Right lobe of liver (tissue), 6 donors: ENCODE results near the gene FAM168B. TPM values are rescaled to one million over a fixed set of nuclear protein-coding genes. Genes with fewer than 3 reads are reported as not detected.
A peak's percentile ranks its signal among the peaks of the same experiment; 100 is the strongest.

ENCODE experiments used
- ATAC-seq, 4 donors: fragments of 200-7000 bp; cut with Tn5 transposase; one replicate each; pipeline ENCODE4 v1.9.1; 2020; ENCODE audit warnings: mild to moderate bottlenecking in 4 of 4, moderate library complexity in 4 of 4
- DNase-seq, 3 donors: peaks; one replicate each; pipeline ENCODE4 v3.0.0-alpha.2; 2020
- H3K27ac ChIP-seq, 3 donors: fragments of 200-600 bp; one replicate each; pipeline ENCODE4 v1.8.0; 2022
- H3K27me3 ChIP-seq, 2 donors: fragments of 200-600 bp; one replicate each; pipeline ENCODE4 v1.8.0; 2022
- H3K36me3 ChIP-seq, 4 donors: fragments of 200-600 bp; sonication (generic) in 1 of 4; one replicate each; pipeline versions ENCODE4 v1.5.1 to v1.8.0; 2017 to 2022; ENCODE audit warnings: control low read depth in 1 of 4
- H3K4me1 ChIP-seq, 4 donors: fragments of 200-600 bp; sonication (generic) in 1 of 4; one replicate each; pipeline versions ENCODE4 v1.5.1 to v1.8.0; 2017 to 2022; ENCODE audit warnings: control low read depth in 1 of 4
- H3K4me3 ChIP-seq, 3 donors: fragments of 200-600 bp; one replicate each; pipeline ENCODE4 v1.8.0; 2022
- H3K9me3 ChIP-seq, 4 donors: fragments of 200-600 bp; sonication (generic) in 1 of 4; one replicate each; pipeline versions ENCODE4 v1.5.1 to v1.8.0; 2017 to 2022; ENCODE audit warnings: control low read depth in 1 of 4
- CTCF ChIP-seq, 4 donors: fragments of 200-600 bp in 3 of 4; fragments of 450-650 bp in 1 of 4; IDR thresholded peaks; one replicate each; pipeline versions ENCODE4 v1.5.1 to v1.8.0; 2016 to 2022; ENCODE audit warnings: antibody characterized with exemption in 4 of 4, mild to moderate bottlenecking in 2 of 4
- POLR2A ChIP-seq: fragments of 450-650 bp; IDR thresholded peaks from one replicate; pipeline ENCODE4 v1.6.1; 2017; ENCODE audit warnings: antibody characterized with exemption, mild to moderate bottlenecking
- WGBS: methylation state at CpG from one replicate; pipeline ENCODE4 v1.1.6; 2018; ENCODE audit warnings: low coverage, low lambda C conversion rate; ENCODE audit not compliant: insufficient coverage; ENCODE audit errors: missing lambda C conversion rate; 5-methylcytosine and 5-hydroxymethylcytosine counted together
- intact Hi-C, 2 donors: fragments of 100-400 bp; cut with DNase I; formaldehyde crosslinking; loops; one replicate each; pipeline versions ENCODE4 v1.11.2 to v1.14.1; 2022
- long read RNA-seq: library from polyadenylated mRNA; unstranded; transcript quantifications from one replicate; pipeline ENCODE4 v2.0.0, GENCODE V29; 2019
- total RNA-seq, 6 experiments: library from RNA; depleted of rRNA in 2 of 6; stranded (reverse); fragments of >200 nt in 2 of 6; fragmentation: NEBNext Ultra II Directional in 3 of 6; extraction: Animal tissue kit (Norgen Biotek cat#: 25700) in 3 of 6; gene quantifications; one replicate each; pipeline versions ENCODE4 v1.1.0 to v1.2.4, GENCODE V29; 2016 to 2023
- donor health status: DM: no; HTN: yes; CAD: no.
- donor health status: DM: no; HTN: no; CAD: no.
- donor health status: DM: no; HTN: no; CAD: no.
- donor health status: DM: no; HTN: yes; CAD: no.
- donor health status: DM: no; HTN: yes; CAD: no.

Gene FAM168B
- total RNA-seq: 10 to 100 TPM; 28.1 to 69.7 (median 33.9) TPM
- long read RNA-seq, partial matches to known transcripts: 0 of 1 reads
- long read RNA-seq, other reads (novel, unspliced or antisense): 1 of 1 reads

GRCh38 chr2:131093006-131093695, at the start of gene FAM168B:
FAM168B (minus strand) TSS chr2:131093460; CDS start chr2:131082646, 10,814 bp downstream.
- peak within 1 kb of the TSS; percentile 66 to 77 (median 69) for H3K4me3 ChIP-seq
- H3K4me1 ChIP-seq: peaks cover 0 to 12% (median 6%) of the 10 kb centered on the region in 4 donors
- peak; percentile 99 for TF ChIP-seq POLR2A
- no peak for TF ChIP-seq CTCF (IDR thresholded peaks at IDR 0.05)
- WGBS: 1% methylated on average over 15 of the region's 107 CpGs
- peaks cover 0 to 10% (median 5%) of the 10 kb centered on the region in 4 donors for H3K36me3 ChIP-seq
- ATAC-seq (peak; percentile 91 to 94 (median 93)), DNase-seq (peak; percentile 91 to 93 (median 92))
- no peaks in the 10 kb centered on the region for H3K9me3 ChIP-seq
- H3K27me3 ChIP-seq: no peaks in the 10 kb centered on the region
- H3K27ac ChIP-seq: peak within 1 kb of the TSS; percentile 86 to 92 (median 92)
- intact Hi-C loops: no loop called here

GRCh38 chr2:131142849-131143248, 49.6 kb upstream of the FAM168B start:
- H3K4me1 ChIP-seq: no peaks in the 10 kb centered on the region
- TF ChIP-seq POLR2A (no peak), CTCF (IDR thresholded peaks at IDR 0.05) (no peak)
- intact Hi-C loops: no loop called here
- H3K9me3 ChIP-seq: no peaks in the 10 kb centered on the region
- H3K36me3 ChIP-seq: peaks cover 0 to 74% (median 20%) of the 10 kb centered on the region in 4 donors
- H3K4me3 ChIP-seq: no peak overlapping the region
- no peak overlapping the region for H3K27ac ChIP-seq
- no peak for ATAC-seq
- H3K27me3 ChIP-seq: no peaks in the 10 kb centered on the region
- 98% methylated on average over 5 of the region's 5 CpGs for WGBS
- DNase-seq: no peak

- no peak overlapping the region for H3K4me3 ChIP-seq
- no peaks in the 10 kb centered on the region for H3K9me3 ChIP-seq
- TF ChIP-seq POLR2A (no peak), CTCF (IDR thresholded peaks at IDR 0.05) (no peak)
- no peaks in the 10 kb centered on the region for H3K4me1 ChIP-seq
- whole genome bisulfite sequencing: 86% methylated on average over 2 of the region's 2 CpGs
- intact Hi-C loops: no loop called here
- peaks cover 0 to 56% (median 15%) of the 10 kb centered on the region in 4 donors for H3K36me3 ChIP-seq
- H3K27ac ChIP-seq: no peak overlapping the region
- H3K27me3 ChIP-seq: no peaks in the 10 kb centered on the region
- DNase-seq (no peak), ATAC-seq (peak in 1 of 4 donors; percentile 23)
Measured at GRCh38 chr2:131140581-131140980, 47.3 kb upstream of the FAM168B start.

- 86% methylated on average over 6 of the region's 8 CpGs for WGBS
- TF ChIP-seq POLR2A (no peak), CTCF (IDR thresholded peaks at IDR 0.05) (no peak)
- no peaks in the 10 kb centered on the region for H3K9me3 ChIP-seq
- H3K27ac ChIP-seq: no peak overlapping the region
- DNase-seq (no peak), ATAC-seq (no peak)
- peaks cover 4 to 57% (median 16%) of the 10 kb centered on the region in 4 donors for H3K36me3 ChIP-seq
- no peak overlapping the region for H3K4me3 ChIP-seq
- H3K27me3 ChIP-seq: no peaks in the 10 kb centered on the region
- intact Hi-C loops: no loop called here
- no peaks in the 10 kb centered on the region for H3K4me1 ChIP-seq
Measured at GRCh38 chr2:131132729-131133128, 39.5 kb upstream of the FAM168B start.
